Psoas muscle (tissue), 8 donors: Measurements from ENCODE around the gene EHD4. TPM values are rescaled to one million over a fixed set of nuclear protein-coding genes. Genes with fewer than 3 reads are reported as not detected.
A peak's percentile ranks its signal among the peaks of the same experiment; 100 is the strongest.

Experiments used
- ATAC-seq, 4 donors: fragments of 200-7000 bp; cut with Tn5 transposase; one replicate each; pipeline ENCODE4 v1.9.1; 2020; ENCODE audit warnings: moderate library complexity in 3 of 4, mild to moderate bottlenecking in 2 of 4
- DNase-seq, 2 donors: peaks; one replicate each; pipeline ENCODE4 v3.0.0-alpha.2; 2020
- H3K27ac ChIP-seq: fragments of 200-600 bp; one replicate; pipeline ENCODE4 v1.8.0; 2022
- H3K27me3 ChIP-seq, 3 donors: fragments of 200-600 bp in 1 of 3; one replicate each; pipeline versions ENCODE4 v1.6.1 to v1.8.0; 2013 to 2022; ENCODE audit warnings: low read length in 2 of 3, mild to moderate bottlenecking in 2 of 3, moderate library complexity in 1 of 3; ENCODE audit not compliant: insufficient read depth in 3 of 3
- H3K36me3 ChIP-seq, 2 donors: fragments of 200-600 bp in 1 of 2; one replicate each; pipeline versions ENCODE4 v1.6.1 to v1.8.0; 2013 to 2022; ENCODE audit warnings: low read depth in 1 of 2, mild to moderate bottlenecking in 1 of 2, moderate library complexity in 1 of 2; ENCODE audit not compliant: insufficient read depth in 1 of 2
- H3K4me1 ChIP-seq: fragments of 200-600 bp; one replicate; pipeline ENCODE4 v1.8.0; 2022
- H3K4me3 ChIP-seq: fragments of 200-600 bp; one replicate; pipeline ENCODE4 v1.8.0; 2022; ENCODE audit warnings: mild to moderate bottlenecking
- H3K9me3 ChIP-seq: fragments of 200-600 bp; one replicate; pipeline ENCODE4 v1.8.0; 2022
- WGBS, 3 donors: extraction: QIAGEN DNeasy Blood & Tissue Kit; methylation state at CpG; one replicate each; pipeline versions ENCODE4 v1.1.6 to v1.1.7; 2013; 5-methylcytosine and 5-hydroxymethylcytosine counted together
- intact Hi-C, 2 donors: fragments of 100-400 bp; cut with DNase I; formaldehyde crosslinking; loops; one replicate each; pipeline versions ENCODE4 v1.11.0 to v1.14.2; 2022
- polyA plus RNA-seq, 3 donors: library from polyadenylated mRNA; stranded (reverse); fragments of 200-250 nt; gene quantifications; one replicate each; pipeline ENCODE4 v1.2.3, GENCODE V29; 2013
- total RNA-seq, 4 donors: library from RNA; stranded (reverse); fragmentation: NEBNext Ultra II Directional in 2 of 4; extraction: Animal tissue kit (Norgen Biotek cat#: 25700) in 2 of 4; gene quantifications; one replicate each; pipeline versions ENCODE4 v1.2.1 to v1.2.4, GENCODE V29; 2021 to 2023
- TF ChIP-seq, protein P1 (sequence below): fragments of 200-600 bp; IDR thresholded peaks from one replicate; pipeline ENCODE4 v1.8.0; 2022; ENCODE audit warnings: antibody characterized with exemption
- donor health status: healthy with polysubstance abuse.
- donor health status: DM: no; HTN: no; CAD: no; lungs with moderate emphysema.
- donor health status: Bipolar disorder and iron deficiency.
- donor health status: healthy.
- donor health status: DM: yes; HTN: yes; CAD: no.
- donor health status: DM: no; HTN: no; CAD: no.
- donor health status: DM: no; HTN: no; CAD: no.
- donor health status: DM: yes; HTN: yes; CAD: no.

EHD4 gene
- total and polyA plus RNA-seq, 7 donors = 1.7 to 9.6 (median 5.3) TPM

DNA sequence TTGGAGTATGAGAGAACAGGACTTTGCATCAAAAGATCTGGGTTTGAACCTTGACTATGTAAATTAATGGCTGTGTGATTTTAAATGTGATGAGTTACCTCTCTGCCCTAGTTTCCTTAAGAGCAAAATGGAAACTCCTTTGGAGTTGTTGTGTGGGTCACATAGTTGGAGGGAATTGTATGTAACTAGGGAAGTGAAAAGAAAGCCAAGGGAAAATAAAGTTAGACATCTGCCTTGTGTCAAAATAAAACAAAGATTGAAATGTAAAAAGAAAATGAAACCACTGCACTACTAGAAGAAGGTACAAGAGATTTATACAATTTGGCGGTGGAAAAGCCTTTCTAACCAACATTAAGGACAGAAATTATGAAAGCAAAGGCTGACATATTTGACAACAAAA lies 1.7 kb upstream of the EHD4 start:
- TF ChIP-seq, protein P1, sequence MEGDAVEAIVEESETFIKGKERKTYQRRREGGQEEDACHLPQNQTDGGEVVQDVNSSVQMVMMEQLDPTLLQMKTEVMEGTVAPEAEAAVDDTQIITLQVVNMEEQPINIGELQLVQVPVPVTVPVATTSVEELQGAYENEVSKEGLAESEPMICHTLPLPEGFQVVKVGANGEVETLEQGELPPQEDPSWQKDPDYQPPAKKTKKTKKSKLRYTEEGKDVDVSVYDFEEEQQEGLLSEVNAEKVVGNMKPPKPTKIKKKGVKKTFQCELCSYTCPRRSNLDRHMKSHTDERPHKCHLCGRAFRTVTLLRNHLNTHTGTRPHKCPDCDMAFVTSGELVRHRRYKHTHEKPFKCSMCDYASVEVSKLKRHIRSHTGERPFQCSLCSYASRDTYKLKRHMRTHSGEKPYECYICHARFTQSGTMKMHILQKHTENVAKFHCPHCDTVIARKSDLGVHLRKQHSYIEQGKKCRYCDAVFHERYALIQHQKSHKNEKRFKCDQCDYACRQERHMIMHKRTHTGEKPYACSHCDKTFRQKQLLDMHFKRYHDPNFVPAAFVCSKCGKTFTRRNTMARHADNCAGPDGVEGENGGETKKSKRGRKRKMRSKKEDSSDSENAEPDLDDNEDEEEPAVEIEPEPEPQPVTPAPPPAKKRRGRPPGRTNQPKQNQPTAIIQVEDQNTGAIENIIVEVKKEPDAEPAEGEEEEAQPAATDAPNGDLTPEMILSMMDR = no peak
- 95 to 97% (median 95%) methylated on average over 1 of the region's 1 CpG for WGBS, 3 donors

DNA sequence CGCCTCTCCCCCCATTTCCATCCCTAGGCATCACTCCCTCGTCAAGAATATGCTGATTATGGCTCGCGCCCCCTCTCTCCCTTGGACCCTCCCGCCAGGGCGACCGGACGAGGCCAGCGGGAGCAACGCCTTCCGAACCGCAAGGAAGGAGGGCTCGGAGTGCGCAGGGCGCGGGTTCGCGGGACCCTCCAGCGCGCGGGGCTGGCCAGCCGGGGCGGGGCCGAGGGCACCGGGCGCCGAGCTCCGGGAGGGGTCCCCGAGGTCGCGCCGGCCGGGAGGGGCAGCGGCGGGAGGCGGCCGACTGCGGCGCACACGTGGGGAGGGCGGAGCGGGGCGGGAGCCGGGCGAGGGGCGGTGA lies 483 bp downstream of the EHD4 start:
- TF ChIP-seq, protein P1 = no peak
- no peaks in the 10 kb centered on the region for H3K27me3 ChIP-seq
- H3K27ac ChIP-seq = peak overlapping the region; percentile 78
- ATAC-seq (peak; percentile 38 to 49 (median 44)), DNase-seq (no peak)
- H3K36me3 ChIP-seq = no peaks in the 10 kb centered on the region
- peaks cover 10% of the 10 kb centered on the region for H3K4me1 ChIP-seq
- peak overlapping the region; percentile 87 for H3K4me3 ChIP-seq
- no peaks in the 10 kb centered on the region for H3K9me3 ChIP-seq
- WGBS, 3 donors = 0 to 1% (median 1%) methylated on average over 27 to 46 of the region's 46 CpGs
- intact Hi-C loops = loop anchor here in 1 of 2 donors (5.0 kb wide), 1 partner anchor 45 kb away; no protein-coding TSS in a partner anchor

More for the DNA sequence above, 1.7 kb upstream of the EHD4 start:
- intact Hi-C loops = loop anchor here in 1 of 2 donors (5.0 kb wide), 1 partner anchor 47 kb away; no protein-coding TSS in a partner anchor
- peaks cover 10% of the 10 kb centered on the region for H3K4me1 ChIP-seq
- ATAC-seq (no peak), DNase-seq (no peak)
- H3K36me3 ChIP-seq = no peaks in the 10 kb centered on the region
- no peak overlapping the region for H3K27ac ChIP-seq
- H3K9me3 ChIP-seq = no peaks in the 10 kb centered on the region
- no peak overlapping the region for H3K4me3 ChIP-seq
- H3K27me3 ChIP-seq = no peaks in the 10 kb centered on the region

DNA sequence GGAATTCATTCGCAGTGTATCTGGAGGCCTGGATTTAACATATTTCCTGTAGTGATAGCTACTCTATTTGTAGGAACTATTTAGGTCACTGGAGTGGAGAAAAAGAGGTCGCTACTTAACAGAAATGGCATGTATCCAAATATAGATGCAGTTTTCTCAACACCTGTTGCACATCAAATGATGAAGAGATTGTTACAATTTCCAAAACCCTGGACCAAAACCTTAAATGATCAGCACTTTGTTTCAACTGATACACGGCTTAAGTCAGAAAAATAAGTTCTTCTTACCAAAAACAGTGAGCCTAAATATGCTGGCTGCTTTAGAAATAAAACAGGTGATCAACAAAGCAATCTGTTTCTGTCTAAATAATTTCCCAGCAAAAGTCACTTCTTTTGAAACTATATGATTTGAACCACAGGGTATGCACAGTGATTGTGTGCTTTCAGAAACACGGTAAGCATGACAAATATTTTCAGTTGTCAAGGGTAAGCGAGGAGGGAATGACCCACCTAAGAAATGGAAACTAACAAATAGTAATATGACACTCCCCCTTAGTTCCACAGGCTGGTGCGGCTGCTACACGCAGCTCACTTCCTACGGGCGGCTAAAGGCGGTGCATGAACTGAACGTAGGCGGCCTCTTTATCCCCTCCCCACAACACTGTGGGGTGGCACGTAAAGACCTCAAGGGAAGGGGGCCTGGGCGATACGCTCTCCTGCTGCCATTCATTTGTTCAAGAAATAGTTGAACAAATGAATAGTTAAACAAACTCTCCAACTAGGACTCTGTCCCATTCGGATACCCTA lies 1.1 kb downstream of the EHD4 start:
- peak; percentile 51 to 65 (median 59) for ATAC-seq
- H3K9me3 ChIP-seq = no peaks in the 10 kb centered on the region
- DNase-seq = peak; percentile 42 to 71
- H3K27me3 ChIP-seq = no peaks in the 10 kb centered on the region
- WGBS, 3 donors = 5 to 8% (median 8%) methylated on average over 16 of the region's 16 CpGs
- TF ChIP-seq, protein P1 = no peak
- intact Hi-C loops = loop anchor here in 1 of 2 donors (5.0 kb wide), 1 partner anchor 44 kb away; no protein-coding TSS in a partner anchor
- peak overlapping the region; percentile 78 for H3K27ac ChIP-seq
- H3K36me3 ChIP-seq = no peaks in the 10 kb centered on the region
- peak overlapping the region; percentile 87 for H3K4me3 ChIP-seq
- peaks cover 15% of the 10 kb centered on the region for H3K4me1 ChIP-seq

DNA sequence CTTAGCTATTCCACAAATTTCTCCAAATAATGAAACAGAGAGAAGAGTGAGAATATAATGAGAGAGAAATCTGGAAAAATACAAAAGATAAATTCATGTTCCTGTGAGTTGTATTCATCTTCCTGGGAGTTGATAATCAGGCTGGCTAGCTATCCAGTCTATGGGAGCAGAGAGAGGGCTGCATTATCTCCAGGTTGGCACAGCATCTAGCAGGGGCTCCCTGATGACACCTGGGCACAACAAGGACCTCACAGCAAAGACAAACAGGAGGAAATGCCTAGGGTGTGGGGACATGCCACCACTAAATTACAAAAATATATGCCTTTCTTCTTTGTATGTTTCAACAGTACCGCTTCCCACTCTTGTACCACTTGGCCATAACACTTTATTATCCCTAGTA lies 1.9 kb downstream of the EHD4 start:
- intact Hi-C loops = loop anchor here in 1 of 2 donors (5.0 kb wide), 1 partner anchor 43 kb away; no protein-coding TSS in a partner anchor
- peaks cover 19% of the 10 kb centered on the region for H3K4me1 ChIP-seq

More for the DNA sequence above, 1.9 kb downstream of the EHD4 start:
- Histone ChIP-seq H3K27ac (no peak overlapping the region), H3K36me3 (no peaks in the 10 kb centered on the region), H3K9me3 (no peaks in the 10 kb centered on the region), H3K4me3 (peak overlapping the region; percentile 87), H3K27me3 (no peaks in the 10 kb centered on the region)
- TF ChIP-seq, protein P1 = no peak
- no peak for ATAC-seq
- 82 to 94% (median 89%) methylated on average over 1 of the region's 1 CpG for WGBS, 3 donors
- no peak for DNase-seq
